Measurements from ENCODE around the gene RERE.

The RERE gene

DNA sequence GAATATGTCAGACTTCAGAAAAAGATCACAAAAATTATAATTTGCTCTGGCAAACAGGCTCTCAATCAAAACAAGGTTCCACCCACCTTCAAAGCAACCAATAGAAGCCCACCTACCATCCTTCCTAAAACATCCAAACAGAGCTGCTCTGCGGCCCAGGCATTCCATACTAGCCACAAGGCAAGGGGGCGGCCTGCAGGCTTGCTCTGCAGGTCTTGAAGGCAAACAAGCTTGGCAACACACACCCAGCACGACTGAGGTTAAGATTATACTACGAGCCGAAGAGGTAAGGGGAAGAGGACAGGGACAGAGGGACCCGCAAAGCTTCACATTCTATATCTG, 292.3 kb downstream of the RERE start:
- TF ChIP-seq CTCF (IDR thresholded peaks at IDR 0.05; ENCODE audit: extremely low read depth, missing control alignments) = no peak
- DNase-seq (ENCODE audit: low spot score) = no peak

GRCh38 chr1:8524627-8525157, 292.7 kb downstream of the RERE start:
- no peak for DNase-seq (ENCODE audit: low spot score)
- no peak for TF ChIP-seq CTCF (IDR thresholded peaks at IDR 0.05; ENCODE audit: extremely low read depth, missing control alignments)

GRCh38 chr1:8523666-8524206, 293.7 kb downstream of the RERE start:
- DNase-seq (ENCODE audit: low spot score) = no peak
- no peak for TF ChIP-seq CTCF (IDR thresholded peaks at IDR 0.05; ENCODE audit: extremely low read depth, missing control alignments)

- TF ChIP-seq CTCF (IDR thresholded peaks at IDR 0.05; ENCODE audit: extremely low read depth, missing control alignments) = no peak
- DNase-seq (ENCODE audit: low spot score) = no peak
Observed at GRCh38 chr1:8520483-8520966, 296.9 kb downstream of the RERE start.

GRCh38 chr1:8519167-8519566, 298.3 kb downstream of the RERE start:
- no peak for DNase-seq (ENCODE audit: low spot score)
- no peak for TF ChIP-seq CTCF (IDR thresholded peaks at IDR 0.05; ENCODE audit: extremely low read depth, missing control alignments)

DNA sequence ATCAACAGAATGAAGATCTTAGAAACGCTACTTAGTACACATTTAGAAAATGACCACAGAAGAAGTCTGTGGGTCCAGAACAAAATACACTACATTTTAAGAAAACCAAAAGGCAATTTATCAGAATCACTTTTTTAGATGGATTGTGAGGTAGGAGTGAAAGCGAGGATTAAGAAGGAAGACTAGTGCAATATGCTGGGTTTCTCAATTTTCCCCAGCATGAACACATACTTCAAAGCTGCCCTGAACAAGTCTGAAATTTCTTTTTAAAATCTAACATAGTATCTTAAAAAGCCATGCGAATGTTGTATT, 299.0 kb downstream of the RERE start:
- no peak for DNase-seq (ENCODE audit: low spot score)
- TF ChIP-seq CTCF (IDR thresholded peaks at IDR 0.05; ENCODE audit: extremely low read depth, missing control alignments) = no peak

GRCh38 chr1:8517661-8518489, 299.6 kb downstream of the RERE start:
- no peak for TF ChIP-seq CTCF (IDR thresholded peaks at IDR 0.05; ENCODE audit: extremely low read depth, missing control alignments)
- no peak for DNase-seq (ENCODE audit: low spot score)
